Loucy (cell line): ENCODE data around the gene ZSWIM6.

Source experiments
- H2AFZ ChIP-seq: fragments of 200-600 bp; sonication (generic); 2 replicates; pipeline ENCODE4 v1.6.0; 2016; ENCODE audit warnings: antibody characterized with exemption, mild to moderate bottlenecking, low read length, moderate library complexity
- H3F3A ChIP-seq: fragments of 200-600 bp; 2 replicates; pipeline ENCODE4 v1.6.0; 2016; ENCODE audit warnings: antibody characterized with exemption, low read depth, mild to moderate bottlenecking
- H3K27me3 ChIP-seq: fragments of 200-600 bp; sonication (generic); 2 replicates; pipeline ENCODE4 v1.6.1; 2014; ENCODE audit warnings: low read length, mild to moderate bottlenecking; ENCODE audit not compliant: insufficient read depth, poor library complexity, severe bottlenecking
- H3K36me3 ChIP-seq: fragments of 200-600 bp; sonication (generic); 2 replicates; pipeline ENCODE4 v1.6.1; 2016; ENCODE audit warnings: low read length; ENCODE audit not compliant: insufficient read depth
- H3K4me1 ChIP-seq: fragments of 200-600 bp; sonication (generic); 2 replicates; pipeline ENCODE4 v1.5.1; 2014; ENCODE audit warnings: low read length, mild to moderate bottlenecking; ENCODE audit not compliant: insufficient read depth, poor library complexity, severe bottlenecking
- H3K4me2 ChIP-seq: fragments of 200-600 bp; sonication (generic); 2 replicates; pipeline ENCODE4 v1.6.0; 2014; ENCODE audit warnings: antibody characterized with exemption, low read length, low read depth, mild to moderate bottlenecking; ENCODE audit not compliant: poor library complexity, severe bottlenecking
- H3K4me3 ChIP-seq: fragments of 200-600 bp; sonication (generic); 2 replicates; pipeline ENCODE4 v1.5.1; 2014; ENCODE audit warnings: low read length, mild to moderate bottlenecking, mixed read lengths; ENCODE audit not compliant: poor library complexity, severe bottlenecking
- H3K79me2 ChIP-seq: fragments of 200-600 bp; sonication (generic); 2 replicates; pipeline ENCODE4 v1.6.1; 2014; ENCODE audit warnings: low read length; ENCODE audit not compliant: insufficient read depth
- H3K9ac ChIP-seq: fragments of 200-600 bp; sonication (generic); 2 replicates; pipeline ENCODE4 v1.6.0; 2014; ENCODE audit warnings: mild to moderate bottlenecking, low read depth, low read length, moderate library complexity; ENCODE audit not compliant: poor library complexity, severe bottlenecking
- H3K9me2 ChIP-seq: fragments of 200-600 bp; sonication (generic); replicated peaks from 2 replicates; pipeline ENCODE4 v1.6.1; 2016; ENCODE audit warnings: low read depth, low read length, mixed read lengths
- H3K9me3 ChIP-seq: fragments of 200-600 bp; sonication (generic); 2 replicates; pipeline ENCODE4 v1.6.1; 2014; ENCODE audit warnings: mild to moderate bottlenecking, antibody characterized with exemption, low read length, low read depth; ENCODE audit not compliant: insufficient read depth
- H4K20me1 ChIP-seq: fragments of 200-600 bp; sonication (generic); 2 replicates; pipeline ENCODE4 v1.6.0; 2014; ENCODE audit warnings: antibody characterized with exemption, low read length, mild to moderate bottlenecking; ENCODE audit not compliant: insufficient read depth, poor library complexity, severe bottlenecking
- CTCF ChIP-seq: fragments of 200-600 bp; sonication (generic); conservative IDR thresholded peaks from 2 replicates; pipeline ENCODE4 v1.5.1; 2014; ENCODE audit warnings: mild to moderate bottlenecking, antibody characterized with exemption, low read length
- EZH2phosphoT487 ChIP-seq: fragments of 200-600 bp; IDR thresholded peaks from 2 replicates; pipeline ENCODE4 v1.6.1; 2018; ENCODE audit warnings: antibody characterized with exemption, mild to moderate bottlenecking, moderate library complexity, borderline replicate concordance

The ZSWIM6 gene

GRCh38 chr5:61331407-61332357 lies at the start of gene ZSWIM6:
Gene ZSWIM6 (plus strand): TSS chr5:61332258. CDS start chr5:61332273, 15 bp downstream.
- TF ChIP-seq EZH2phosphoT487: no peak
- no peak for TF ChIP-seq CTCF
- H3K9me2 ChIP-seq: no peaks in the 10 kb centered on the region
- H3K36me3 ChIP-seq: no peaks in the 10 kb centered on the region
- H3K4me1 ChIP-seq: peaks cover 46% of the 10 kb centered on the region
- H3K4me3 ChIP-seq: peak within 1 kb of the TSS; percentile 94
- no peaks in the 10 kb centered on the region for H3F3A ChIP-seq
- peak within 1 kb of the TSS; percentile 98 for H3K4me2 ChIP-seq
- peaks cover 36% of the 10 kb centered on the region for H3K79me2 ChIP-seq
- H3K27me3 ChIP-seq: no peaks in the 10 kb centered on the region
- H3K9me3 ChIP-seq: no peaks in the 10 kb centered on the region
- H3K9ac ChIP-seq: peak within 1 kb of the TSS; percentile 88
- H4K20me1 ChIP-seq: peaks cover 39% of the 10 kb centered on the region
- peak within 1 kb of the TSS; percentile 98 for H2AFZ ChIP-seq

GRCh38 chr5:61283471-61283870 lies 48.6 kb upstream of the ZSWIM6 start:
- 0 out of 2 replicates have a peak, but pooled peaks cover 3% of the 10 kb centered on the region for H3F3A ChIP-seq
- H3K79me2 ChIP-seq: no peaks in the 10 kb centered on the region
- no peak overlapping the region for H3K4me2 ChIP-seq
- no peaks in the 10 kb centered on the region for H4K20me1 ChIP-seq
- H3K9me2 ChIP-seq: no peaks in the 10 kb centered on the region
- H3K9ac ChIP-seq: no peak overlapping the region
- TF ChIP-seq CTCF (no peak), EZH2phosphoT487 (no peak)
- H3K9me3 ChIP-seq: no peaks in the 10 kb centered on the region
- no peaks in the 10 kb centered on the region for H3K36me3 ChIP-seq
- 0 out of 2 replicates have a peak overlapping the region, but pooled peaks have one; percentile 32 for H2AFZ ChIP-seq
- no peaks in the 10 kb centered on the region for H3K27me3 ChIP-seq
- H3K4me3 ChIP-seq: no peak overlapping the region
- peaks cover 5% of the 10 kb centered on the region for H3K4me1 ChIP-seq

- no peaks in the 10 kb centered on the region for H4K20me1 ChIP-seq
- TF ChIP-seq CTCF (no peak), EZH2phosphoT487 (no peak)
- H3K9ac ChIP-seq: no peak overlapping the region
- no peaks in the 10 kb centered on the region for H3K36me3 ChIP-seq
- no peaks in the 10 kb centered on the region for H3K9me2 ChIP-seq
- H2AFZ ChIP-seq: no peak overlapping the region
- no peak overlapping the region for H3K4me2 ChIP-seq
- H3K9me3 ChIP-seq: no peaks in the 10 kb centered on the region
- H3K4me1 ChIP-seq: no peaks in the 10 kb centered on the region
- H3K27me3 ChIP-seq: no peaks in the 10 kb centered on the region
- no peaks in the 10 kb centered on the region for H3K79me2 ChIP-seq
- 0 out of 2 replicates have a peak, but pooled peaks cover 3% of the 10 kb centered on the region for H3F3A ChIP-seq
- no peak overlapping the region for H3K4me3 ChIP-seq
These were observed 46.5 kb upstream of the ZSWIM6 start for GRCh38 chr5:61285531-61285930.
